Heart right ventricle (tissue), 16 donors: ENCODE results near the gene PIEZO1. TPM values are rescaled to one million over a fixed set of nuclear protein-coding genes. Genes with fewer than 3 reads are reported as not detected.

Source experiments
- ATAC-seq, 8 donors: fragments of 200-7000 bp; cut with Tn5 transposase; one replicate each; pipeline ENCODE4 v1.9.1; 2020; ENCODE audit warnings: mild to moderate bottlenecking in 8 of 8, moderate library complexity in 8 of 8, moderate number of reproducible peaks in 1 of 8
- DNase-seq, 2 donors: peaks; one replicate each; pipeline ENCODE4 v3.0.0-alpha.2; 2020
- H3K27ac ChIP-seq, 10 donors: fragments of 200-600 bp; sonication (generic) in 2 of 10; one replicate each; pipeline versions ENCODE4 v1.5.0 to v1.8.0; 2020 to 2022; ENCODE audit warnings: mild to moderate bottlenecking in 3 of 10
- H3K27me3 ChIP-seq, 7 donors: fragments of 200-600 bp; one replicate each; pipeline ENCODE4 v1.8.0; 2021 to 2022; ENCODE audit warnings: mild to moderate bottlenecking in 2 of 7
- H3K36me3 ChIP-seq, 9 donors: fragments of 200-600 bp; sonication (generic) in 1 of 9; one replicate each; pipeline versions ENCODE4 v1.5.0 to v1.8.0; 2020 to 2022; ENCODE audit warnings: mild to moderate bottlenecking in 2 of 9
- H3K4me1 ChIP-seq, 9 donors: fragments of 200-600 bp; sonication (generic) in 1 of 9; one replicate each; pipeline versions ENCODE4 v1.5.0 to v1.8.0; 2020 to 2022; ENCODE audit warnings: mild to moderate bottlenecking in 4 of 9
- H3K4me3 ChIP-seq, 10 donors: fragments of 200-600 bp; sonication (generic) in 2 of 10; one replicate each; pipeline versions ENCODE4 v1.5.0 to v1.8.0; 2020 to 2022; ENCODE audit warnings: mild to moderate bottlenecking in 7 of 10, moderate library complexity in 2 of 10
- H3K9me3 ChIP-seq, 11 donors: fragments of 200-600 bp in 10 of 11; sonication (generic) in 2 of 11; one replicate each; pipeline versions ENCODE4 v1.5.0 to v1.8.0; 2013 to 2022; ENCODE audit warnings: mild to moderate bottlenecking in 2 of 11, control low read depth in 1 of 11, moderate library complexity in 1 of 11
- WGBS, 2 donors: extraction: QIAGEN DNeasy Blood & Tissue Kit; methylation state at CpG; one replicate each; pipeline ENCODE4 v1.1.7; 2013; ENCODE audit warnings: inconsistent platforms in 1 of 2; 5-methylcytosine and 5-hydroxymethylcytosine counted together
- intact Hi-C, 10 donors: fragments of 100-400 bp; cut with DNase I; formaldehyde crosslinking; loops; one replicate each; pipeline versions ENCODE4 v1.11.1 to v1.14.2; 2022
- polyA plus RNA-seq, 2 donors: library from polyadenylated mRNA; stranded (reverse); fragments of 200-250 nt; gene quantifications; one replicate each; pipeline ENCODE4 v1.2.3, GENCODE V29; 2013
- total RNA-seq, 10 donors: library from RNA; stranded (reverse); fragmentation: NEBNext Ultra II Directional in 3 of 10; extraction: Animal tissue kit (Norgen Biotek cat#: 25700) in 3 of 10; gene quantifications; one replicate each; pipeline versions ENCODE4 v1.2.1 to v1.2.4, GENCODE V29; 2021 to 2023
- TF ChIP-seq, protein P1 (sequence below), 9 donors: fragments of 200-600 bp; sonication (generic) in 2 of 9; IDR thresholded peaks; one replicate each; pipeline versions ENCODE4 v1.5.0 to v1.8.0; 2021 to 2022; ENCODE audit warnings: antibody characterized with exemption in 9 of 9, mild to moderate bottlenecking in 5 of 9, moderate library complexity in 1 of 9
- donor health status: Arrhythmogenic right ventricular cardiomyopathy.
- donor health status: ischemic (EF 13 %, LVEDD 7.1; RV severe dilation, severe dysfunction).
- donor health status: healthy with polysubstance abuse.
- donor health status: DM: no; HTN: yes; CAD: no.
- donor health status: DM: no; HTN: no; CAD: no.
- donor health status: ischemic (EF 25% LVEDD 6.9; RV normal size, moderate dysfunction).
- donor health status: ischemic (EF 25% LVEDD 5.7; RV mildly dilated, moderate dysfunction).
- donor health status: healthy.
- donor health status: DM: yes; HTN: yes; CAD: no.
- donor health status: Ischemic cardiomyopathy.
- donor health status: ischemic (EF 35%, LVEDD 5.7; RV mildly dilated, moderate dysfunction).
- donor health status: nonischemic (EF 11% LVEDD 7.7; RV severe dilation, severe dysfunction).
- donor health status: DM: yes; HTN: yes; CAD: no.
- donor health status: PGD.
- donor health status: ischemic (EF 29% LVEDD 5.4; RV normal size, mild dysfunction).
- donor health status: nonischemic (EF 23%, LVEDD 6.1; RV moderate dilation, normal function).

Gene PIEZO1
- total and polyA plus RNA-seq, 12 donors, result 12.3 to 78.2 (median 18.0) TPM

DNA sequence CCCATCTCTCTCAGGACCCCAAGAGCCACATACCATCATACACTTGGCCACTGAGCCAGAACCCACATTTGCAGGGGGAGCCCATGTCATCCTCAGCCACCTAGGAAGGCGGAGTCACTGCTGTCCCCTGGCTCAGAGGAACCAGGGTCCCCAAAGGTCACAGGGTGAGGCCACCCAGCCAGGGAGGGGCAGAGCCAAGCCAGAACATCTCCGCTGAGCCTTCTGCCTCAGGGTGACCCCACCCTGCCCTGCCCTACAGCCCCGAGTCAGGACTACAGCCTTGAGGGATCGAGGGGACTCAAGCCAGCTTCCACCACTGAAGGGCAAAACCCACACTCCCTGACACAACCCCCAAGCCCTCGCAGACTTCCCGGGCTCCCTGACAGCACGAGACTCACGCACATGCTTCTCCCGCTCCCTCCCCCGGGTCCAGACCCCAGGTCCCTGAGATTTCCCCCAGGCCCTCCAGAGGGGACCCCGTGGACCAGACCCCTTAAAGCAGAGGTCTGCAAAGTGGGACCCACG lies 17.4 kb downstream of the PIEZO1 start:
- Histone ChIP-seq H3K4me3 (no peak overlapping the region), H3K4me1 (peaks cover 26 to 75% (median 55%) of the 10 kb centered on the region in 9 donors), H3K36me3 (peaks cover 0 to 18% (median 0%) of the 10 kb centered on the region in 9 donors), H3K9me3 (no peaks in the 10 kb centered on the region), H3K27ac (peak overlapping the region in 1 of 10 donors; percentile 60), H3K27me3 (no peaks in the 10 kb centered on the region)
- DNase-seq (no peak), ATAC-seq (no peak)
- 71 to 79% methylated on average over 12 of the region's 12 CpGs for WGBS, 2 donors
- intact Hi-C loops, result loop anchor here in 1 of 10 donors (5.0 kb wide), 1 partner anchor 530 kb away; no protein-coding TSS in a partner anchor
- TF ChIP-seq, protein P1, sequence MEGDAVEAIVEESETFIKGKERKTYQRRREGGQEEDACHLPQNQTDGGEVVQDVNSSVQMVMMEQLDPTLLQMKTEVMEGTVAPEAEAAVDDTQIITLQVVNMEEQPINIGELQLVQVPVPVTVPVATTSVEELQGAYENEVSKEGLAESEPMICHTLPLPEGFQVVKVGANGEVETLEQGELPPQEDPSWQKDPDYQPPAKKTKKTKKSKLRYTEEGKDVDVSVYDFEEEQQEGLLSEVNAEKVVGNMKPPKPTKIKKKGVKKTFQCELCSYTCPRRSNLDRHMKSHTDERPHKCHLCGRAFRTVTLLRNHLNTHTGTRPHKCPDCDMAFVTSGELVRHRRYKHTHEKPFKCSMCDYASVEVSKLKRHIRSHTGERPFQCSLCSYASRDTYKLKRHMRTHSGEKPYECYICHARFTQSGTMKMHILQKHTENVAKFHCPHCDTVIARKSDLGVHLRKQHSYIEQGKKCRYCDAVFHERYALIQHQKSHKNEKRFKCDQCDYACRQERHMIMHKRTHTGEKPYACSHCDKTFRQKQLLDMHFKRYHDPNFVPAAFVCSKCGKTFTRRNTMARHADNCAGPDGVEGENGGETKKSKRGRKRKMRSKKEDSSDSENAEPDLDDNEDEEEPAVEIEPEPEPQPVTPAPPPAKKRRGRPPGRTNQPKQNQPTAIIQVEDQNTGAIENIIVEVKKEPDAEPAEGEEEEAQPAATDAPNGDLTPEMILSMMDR (IDR thresholded peaks at IDR 0.05), result no peak

DNA sequence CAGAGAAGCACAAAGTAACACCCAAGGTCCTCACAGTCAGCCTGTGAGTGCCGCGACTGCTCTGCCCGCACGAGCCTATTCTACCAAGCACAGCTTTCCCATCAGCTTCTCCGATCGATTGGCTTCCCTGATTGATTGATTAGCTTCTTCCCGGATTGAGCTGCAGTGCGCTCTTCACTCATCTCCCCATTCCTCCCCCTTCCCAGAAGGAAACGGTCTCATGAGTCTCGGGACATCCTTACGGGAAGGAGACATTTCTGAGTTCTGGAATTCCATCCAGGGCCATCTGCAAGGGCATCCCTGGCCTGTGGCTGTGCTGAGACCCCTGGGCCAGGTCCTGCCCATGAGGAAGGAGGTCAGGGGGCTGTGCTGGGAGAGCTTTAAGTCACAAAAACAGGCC lies 18.0 kb downstream of the PIEZO1 start:
- ATAC-seq (no peak), DNase-seq (no peak)
- TF ChIP-seq, protein P1 (IDR thresholded peaks at IDR 0.05), result no peak
- WGBS, 2 donors, result 79 to 83% methylated on average over 11 of the region's 11 CpGs
- Histone ChIP-seq H3K27me3 (no peaks in the 10 kb centered on the region), H3K9me3 (no peaks in the 10 kb centered on the region), H3K4me1 (peaks cover 28 to 75% (median 49%) of the 10 kb centered on the region in 9 donors), H3K27ac (no peak overlapping the region), H3K4me3 (no peak overlapping the region), H3K36me3 (peaks cover 0 to 19% (median 0%) of the 10 kb centered on the region in 9 donors)
- intact Hi-C loops, result loop anchor here in 1 of 10 donors (5.0 kb wide), 1 partner anchor 530 kb away; no protein-coding TSS in a partner anchor

GRCh38 chr16:88764913-88765349 lies 20.1 kb downstream of the PIEZO1 start:
- H3K36me3 ChIP-seq, result peaks cover 0 to 19% (median 0%) of the 10 kb centered on the region in 9 donors
- TF ChIP-seq, protein P1 (IDR thresholded peaks at IDR 0.05), result no peak
- H3K4me3 ChIP-seq, result no peak overlapping the region
- DNase-seq (no peak), ATAC-seq (no peak)
- WGBS, 2 donors, result 81 to 82% methylated on average over 9 of the region's 9 CpGs
- H3K27ac ChIP-seq, result no peak overlapping the region
- no peaks in the 10 kb centered on the region for H3K27me3 ChIP-seq
- H3K4me1 ChIP-seq, result peaks cover 17 to 74% (median 33%) of the 10 kb centered on the region in 9 donors
- intact Hi-C loops, result loop anchor here in 1 of 10 donors (5.0 kb wide), 1 partner anchor 528 kb away; no protein-coding TSS in a partner anchor
- no peaks in the 10 kb centered on the region for H3K9me3 ChIP-seq

- intact Hi-C loops, result no loop called here
- TF ChIP-seq, protein P1 (IDR thresholded peaks at IDR 0.05), result no peak
- DNase-seq (no peak), ATAC-seq (no peak)
- H3K36me3 ChIP-seq, result peaks cover 0 to 19% (median 0%) of the 10 kb centered on the region in 9 donors
- no peak overlapping the region for H3K4me3 ChIP-seq
- peaks cover 13 to 74% (median 32%) of the 10 kb centered on the region in 9 donors for H3K4me1 ChIP-seq
- WGBS, 2 donors, result 95 to 96% methylated on average over 19 of the region's 19 CpGs
- H3K9me3 ChIP-seq, result peaks cover 0 to 4% (median 0%) of the 10 kb centered on the region in 11 donors
- H3K27me3 ChIP-seq, result no peaks in the 10 kb centered on the region
- H3K27ac ChIP-seq, result no peak overlapping the region
Measured at GRCh38 chr16:88764080-88764479, 20.9 kb downstream of the PIEZO1 start.
